MCF 10A (cell line): Measurements from ENCODE around the gene EDEM1. TPM values are rescaled to one million over a fixed set of nuclear protein-coding genes. Genes with fewer than 3 reads are reported as not detected.

ENCODE experiments used
- Bru-seq: library from RNA; stranded (reverse); fragments of 400-500 nt; gene quantifications from one replicate; lab custom pipeline; 2021; lab: Mats Ljungman, UMichigan
- BruChase-seq, 2 experiments: library from RNA; stranded (reverse); fragments of 400-500 nt; gene quantifications; one replicate each; lab custom pipeline; 2021; lab: Mats Ljungman, UMichigan
- BruUV-seq: library from RNA; stranded (reverse); fragments of 400-500 nt; replicated peaks from 2 replicates; lab custom pipeline; 2021; lab: Mats Ljungman, UMichigan
- CTCF ChIA-PET: fragments of 300-600 bp; sonication (Branson Sonifier 250); formaldehyde crosslinking; extraction: SDS; loops from one replicate; lab custom pipeline; 2021; ENCODE audit warnings: antibody characterized with exemption, inconsistent platforms; lab: Yijun Ruan, JAX
- POLR2A ChIA-PET: fragments of 300-600, 350-650 bp; sonication (Branson Sonifier 250); formaldehyde crosslinking; extraction: SDS; loops from one replicate; lab custom pipeline; 2020; ENCODE audit warnings: antibody characterized with exemption, inconsistent platforms; lab: Yijun Ruan, JAX
- DNase-seq: peaks from one replicate; pipeline ENCODE4 v3.0.0-alpha.2; 2018; ENCODE audit not compliant: unreplicated experiment
- H3K27ac Mint-ChIP-seq: one replicate; pipeline ENCODE4 v1.8.0; 2022; ENCODE audit warnings: mild to moderate bottlenecking, low read depth, mixed read lengths; ENCODE audit not compliant: unreplicated experiment
- H3K27me3 Mint-ChIP-seq: one replicate; pipeline ENCODE4 v1.8.0; 2022; ENCODE audit warnings: mixed read lengths; ENCODE audit not compliant: insufficient read depth, unreplicated experiment
- H3K36me3 Mint-ChIP-seq: one replicate; pipeline ENCODE4 v1.8.0; 2022; ENCODE audit warnings: mild to moderate bottlenecking, moderate library complexity, mixed read lengths; ENCODE audit not compliant: insufficient read depth, unreplicated experiment
- H3K4me1 Mint-ChIP-seq: one replicate; pipeline ENCODE4 v1.8.0; 2022; ENCODE audit warnings: mixed read lengths; ENCODE audit not compliant: insufficient read depth, unreplicated experiment
- H3K4me3 Mint-ChIP-seq: one replicate; pipeline ENCODE4 v1.8.0; 2022; ENCODE audit warnings: mild to moderate bottlenecking, moderate library complexity, mixed read lengths; ENCODE audit not compliant: unreplicated experiment
- H3K9me3 Mint-ChIP-seq: one replicate; pipeline ENCODE4 v1.8.0; 2022; ENCODE audit warnings: mixed read lengths; ENCODE audit not compliant: unreplicated experiment
- CTCF ChIP-seq: fragments of 200-600 bp; IDR thresholded peaks from one replicate; pipeline ENCODE4 v1.8.0; 2022; ENCODE audit warnings: antibody characterized with exemption, mild to moderate bottlenecking; ENCODE audit not compliant: unreplicated experiment
- intact Hi-C: fragments of 100-400 bp; cut with micrococcal nuclease; formaldehyde crosslinking; loops from 2 replicates; pipeline ENCODE4 v1.14.1; 2022
- long read RNA-seq: library from polyadenylated mRNA; stranded (forward); transcript quantifications from one replicate; pipeline ENCODE4 v2.0.0, GENCODE V29; 2022
- total RNA-seq: library from RNA; stranded (reverse); gene quantifications from 2 replicates; pipeline ENCODE4 v1.2.3, GENCODE V29; 2022

EDEM1 gene
- 114 and 157 TPM in 2 replicates for total RNA-seq
- percentile 97 among the genes with signal in this experiment for Bru-seq, nascent RNA
- percentile 98 among the genes with signal in this experiment for BruChase-seq, experiment 1, labeled RNA remaining after a 6-hour chase
- BruChase-seq, experiment 2, labeled RNA remaining after a 2-hour chase = percentile 99 among the genes with signal in this experiment
- long read RNA-seq, full-length matches to known transcripts = 154 of 228 reads
- long read RNA-seq, partial matches to known transcripts = 13 of 228 reads
- long read RNA-seq, other reads (novel, unspliced or antisense) = 61 of 228 reads

GRCh38 chr3:5187156-5187919 is at the start of gene EDEM1:
TSS of gene EDEM1 (plus strand) at chr3:5187707. CDS start at chr3:5187806, 99 bp downstream.
- DNase-seq = peak; percentile 95
- H3K36me3 Mint-ChIP-seq = peaks cover 45% of the 10 kb centered on the region
- POLR2A ChIA-PET = interaction anchor here (0.7 to 8.4 kb wide), 14 partner anchors 9 to 476 kb away, joined by 3 to 115 read pairs (median 8); partner anchors contain the start of gene ARL8B
- H3K27me3 Mint-ChIP-seq = no peaks in the 10 kb centered on the region
- TF ChIP-seq CTCF = no peak
- CTCF ChIA-PET = interaction anchor here (0.6 to 2.6 kb wide), 6 partner anchors 9 to 522 kb away, joined by 3 to 14 read pairs (median 8); no protein-coding TSS in a partner anchor
- intact Hi-C loops = loop anchor here (5.0 to 10.0 kb wide), 3 partner anchors 65 to 475 kb away; partner anchors contain the start of gene ARL8B
- H3K9me3 Mint-ChIP-seq = no peaks in the 10 kb centered on the region
- peak within 1 kb of the TSS; percentile 70 for H3K4me3 Mint-ChIP-seq
- H3K27ac Mint-ChIP-seq = peak within 1 kb of the TSS; percentile 95
- peaks cover 24% of the 10 kb centered on the region for H3K4me1 Mint-ChIP-seq
- no TSS peak for BruUV-seq

GRCh38 chr3:5138214-5138981 is 49.1 kb upstream of the EDEM1 start:
- peaks cover 54% of the 10 kb centered on the region for H3K4me1 Mint-ChIP-seq
- ChIA-PET POLR2A (interaction anchor here (0.7 to 5.6 kb wide), 8 partner anchors 15 to 426 kb away, joined by 3 to 41 read pairs (median 4); partner anchors contain the start of gene EDEM1), CTCF (interaction anchor here (0.5 to 2.7 kb wide), 8 partner anchors 13 to 158 kb away, joined by 3 to 14 read pairs (median 4); no protein-coding TSS in a partner anchor)
- peak overlapping the region; percentile 86 for H3K27ac Mint-ChIP-seq
- no peaks in the 10 kb centered on the region for H3K27me3 Mint-ChIP-seq
- H3K36me3 Mint-ChIP-seq = peaks cover 9% of the 10 kb centered on the region
- H3K9me3 Mint-ChIP-seq = no peaks in the 10 kb centered on the region
- H3K4me3 Mint-ChIP-seq = peak overlapping the region; percentile 7
- DNase-seq = no peak
- intact Hi-C loops = no loop called here
- no TSS peak for BruUV-seq
- TF ChIP-seq CTCF = no peak

GRCh38 chr3:5140230-5140621 is 47.3 kb upstream of the EDEM1 start:
- TF ChIP-seq CTCF = no peak
- Mint-ChIP-seq H3K27me3 (no peaks in the 10 kb centered on the region), H3K27ac (peak overlapping the region; percentile 23), H3K36me3 (peaks cover 12% of the 10 kb centered on the region), H3K4me3 (no peak overlapping the region), H3K4me1 (peaks cover 45% of the 10 kb centered on the region), H3K9me3 (no peaks in the 10 kb centered on the region)
- ChIA-PET POLR2A (interaction anchor here (5.1 to 5.6 kb wide), 2 partner anchors 47 to 55 kb away, joined by 33 to 41 read pairs; partner anchors contain the start of gene EDEM1), CTCF (interaction anchor here (0.6 kb wide), 1 partner anchor 429 kb away, joined by 3 read pairs; no protein-coding TSS in a partner anchor)
- no peak for DNase-seq
- intact Hi-C loops = no loop called here
- BruUV-seq = no TSS peak
